Thyroid gland (tissue), 4 donors: ENCODE results near the gene MRPS23. TPM values are rescaled to one million over a fixed set of nuclear protein-coding genes. Genes with fewer than 3 reads are reported as not detected.

ENCODE experiments used
- DNase-seq, 2 donors: peaks; one replicate each; pipeline ENCODE4 v3.0.0-alpha.2; 2019
- H3K27ac ChIP-seq, 3 donors: fragments of 200-600 bp; sonication (generic); 1 replicate in 2 of 3; 2 replicates in 1 of 3; pipeline ENCODE4 v1.5.1; 2016 to 2019; ENCODE audit warnings: mild to moderate bottlenecking in 1 of 3, moderate library complexity in 1 of 3
- H3K27me3 ChIP-seq: fragments of 200-600 bp; sonication (generic); one replicate; pipeline ENCODE4 v1.5.1; 2019
- H3K36me3 ChIP-seq, 2 donors: fragments of 200-600 bp; sonication (generic); one replicate each; pipeline ENCODE4 v1.5.1; 2016 to 2019
- H3K4me1 ChIP-seq, 2 donors: fragments of 200-600 bp; sonication (generic); one replicate each; pipeline ENCODE4 v1.5.1; 2017 to 2019
- H3K4me3 ChIP-seq, 3 donors: fragments of 200-600 bp; sonication (generic); replicated peaks in 1 of 3; 1 replicate in 2 of 3; 2 replicates in 1 of 3; pipeline ENCODE4 v1.5.1; 2016; ENCODE audit warnings: mild to moderate bottlenecking in 1 of 3
- H3K9me3 ChIP-seq: fragments of 200-600 bp; sonication (generic); one replicate; pipeline ENCODE4 v1.5.1; 2017
- CTCF ChIP-seq, 6 experiments: fragments of 200-600 bp in 3 of 6; fragments of 450-650 bp in 3 of 6; sonication (generic) in 3 of 6; IDR thresholded peaks; one replicate each; pipeline ENCODE4 v1.5.1; 2016 to 2019; ENCODE audit warnings: antibody characterized with exemption in 6 of 6, mild to moderate bottlenecking in 2 of 6, inconsistent platforms in 1 of 6, moderate library complexity in 1 of 6
- POLR2A ChIP-seq, 2 donors: fragments of 450-650 bp; IDR thresholded peaks; one replicate each; pipeline ENCODE4 v1.6.1; 2017; ENCODE audit warnings: antibody characterized with exemption in 2 of 2, mild to moderate bottlenecking in 2 of 2, moderate library complexity in 1 of 2
- WGBS, 2 donors: methylation state at CpG; one replicate each; pipeline ENCODE4 v1.1.5; 2017; 5-methylcytosine and 5-hydroxymethylcytosine counted together
- intact Hi-C: fragments of 100-400 bp; cut with DNase I; formaldehyde crosslinking; loops from one replicate; pipeline ENCODE4 v1.15.1; 2023
- total RNA-seq, 4 donors: library from RNA; depleted of rRNA; stranded (reverse); fragments of >200 nt; gene quantifications; one replicate each; pipeline ENCODE4 v1.2.3, GENCODE V29; 2016

The MRPS23 gene
- total RNA-seq, 4 donors from 2014 or later, result 23.6 to 44.3 (median 34.8) TPM

- Histone ChIP-seq H3K27ac (peak overlapping the region; percentile 24 to 74 (median 59)), H3K27me3 (no peaks in the 10 kb centered on the region), H3K4me1 (peaks cover 13 to 30% of the 10 kb centered on the region in 2 donors), H3K36me3 (peaks cover 6 to 15% of the 10 kb centered on the region in 2 donors), H3K4me3 (no peak overlapping the region), H3K9me3 (no peaks in the 10 kb centered on the region)
- peak; percentile 76 to 80 for DNase-seq
- TF ChIP-seq CTCF (IDR thresholded peaks at IDR 0.05) (peak in 5 of 6 experiments; percentile 10 to 55 (median 47)), POLR2A (IDR thresholded peaks at IDR 0.05) (no peak)
- WGBS, 2 donors, result 27 to 28% methylated on average over 9 to 10 of the region's 10 CpGs
- intact Hi-C loops, result no loop called here
These were observed 25.6 kb upstream of the MRPS23 start for GRCh38 chr17:57875290-57876022.

- intact Hi-C loops, result no loop called here
- no peak for DNase-seq
- TF ChIP-seq CTCF (IDR thresholded peaks at IDR 0.05) (no peak), POLR2A (IDR thresholded peaks at IDR 0.05) (no peak)
- H3K4me3 ChIP-seq, result no peak overlapping the region
- H3K4me1 ChIP-seq, result peaks cover 13 to 30% of the 10 kb centered on the region in 2 donors
- peaks cover 6 to 15% of the 10 kb centered on the region in 2 donors for H3K36me3 ChIP-seq
- H3K27me3 ChIP-seq, result no peaks in the 10 kb centered on the region
- peak overlapping the region; percentile 24 to 74 (median 59) for H3K27ac ChIP-seq
- WGBS, 2 donors, result 65 to 68% methylated on average over 13 to 21 of the region's 33 CpGs
- H3K9me3 ChIP-seq, result no peaks in the 10 kb centered on the region
These were observed 24.8 kb upstream of the MRPS23 start for GRCh38 chr17:57874434-57875289.

GRCh38 chr17:57874058-57874419 is 24.2 kb upstream of the MRPS23 start:
- Histone ChIP-seq H3K27me3 (no peaks in the 10 kb centered on the region), H3K36me3 (peaks cover 6 to 11% of the 10 kb centered on the region in 2 donors), H3K27ac (peak overlapping the region in 1 of 3 donors; percentile 74), H3K4me3 (no peak overlapping the region), H3K9me3 (no peaks in the 10 kb centered on the region), H3K4me1 (peaks cover 13 to 32% of the 10 kb centered on the region in 2 donors)
- intact Hi-C loops, result no loop called here
- DNase-seq, result no peak
- TF ChIP-seq CTCF (IDR thresholded peaks at IDR 0.05), result no peak
- no peak for TF ChIP-seq POLR2A (IDR thresholded peaks at IDR 0.05)
- 62 to 79% methylated on average over 7 of the region's 7 CpGs for WGBS, 2 donors

GRCh38 chr17:57873261-57874057 is 23.6 kb upstream of the MRPS23 start:
- no peaks in the 10 kb centered on the region for H3K27me3 ChIP-seq
- no peaks in the 10 kb centered on the region for H3K9me3 ChIP-seq
- intact Hi-C loops, result no loop called here
- no peak for TF ChIP-seq POLR2A (IDR thresholded peaks at IDR 0.05)
- no peak for TF ChIP-seq CTCF (IDR thresholded peaks at IDR 0.05)
- WGBS, 2 donors, result 81 to 84% methylated on average over 14 to 16 of the region's 16 CpGs
- H3K4me1 ChIP-seq, result peaks cover 16 to 37% of the 10 kb centered on the region in 2 donors
- peaks cover 6 to 9% of the 10 kb centered on the region in 2 donors for H3K36me3 ChIP-seq
- no peak overlapping the region for H3K4me3 ChIP-seq
- no peak overlapping the region for H3K27ac ChIP-seq
- DNase-seq, result no peak
